Osteoblast (primary cell): ENCODE measurements around the gene NODAL. TPM values are rescaled to one million over a fixed set of nuclear protein-coding genes. Genes with fewer than 3 reads are reported as not detected.

Experiments
- DNase-seq: peaks from one replicate; pipeline ENCODE4 v3.0.0; 2011; ENCODE audit warnings: low spot score, mixed read lengths; ENCODE audit not compliant: insufficient read length; ENCODE audit errors: missing footprints
- H2AFZ ChIP-seq: 2 replicates; pipeline ENCODE4 v1.6.0; 2011; ENCODE audit warnings: mild to moderate bottlenecking, low read length
- H3K27ac ChIP-seq: 2 replicates; pipeline ENCODE4 v1.5.1; 2011; ENCODE audit warnings: mild to moderate bottlenecking, low read depth, low read length, moderate library complexity
- H3K27me3 ChIP-seq: 2 replicates; pipeline ENCODE4 v1.6.0; 2012; ENCODE audit warnings: mild to moderate bottlenecking, control low read depth, inconsistent platforms, low read length, moderate library complexity; ENCODE audit not compliant: insufficient read depth
- H3K36me3 ChIP-seq: 2 replicates; pipeline ENCODE4 v1.5.1; 2011; ENCODE audit warnings: mild to moderate bottlenecking, low read length, control low read depth, moderate library complexity; ENCODE audit not compliant: insufficient read depth
- H3K4me1 ChIP-seq: 2 replicates; pipeline ENCODE4 v1.5.1; 2011; ENCODE audit warnings: mild to moderate bottlenecking, low read length, control low read depth, moderate library complexity; ENCODE audit not compliant: insufficient read depth
- H3K4me2 ChIP-seq: 2 replicates; pipeline ENCODE4 v1.6.0; 2011; ENCODE audit warnings: mild to moderate bottlenecking, low read length; ENCODE audit not compliant: insufficient read depth
- H3K4me3 ChIP-seq: fragments of 200-600 bp; sonication (generic); 3 replicates; pipeline ENCODE4 v1.5.1; 2012; ENCODE audit warnings: mild to moderate bottlenecking, low read length, inconsistent platforms; ENCODE audit not compliant: insufficient read depth
- H3K79me2 ChIP-seq: 2 replicates; pipeline ENCODE4 v1.6.0; 2012; ENCODE audit warnings: mild to moderate bottlenecking, low read length, control low read depth, inconsistent platforms; ENCODE audit not compliant: insufficient read depth
- H3K9me3 ChIP-seq: 2 replicates; pipeline ENCODE4 v1.5.1; 2011; ENCODE audit warnings: low read depth, low read length, control low read depth
- H4K20me1 ChIP-seq: 2 replicates; pipeline ENCODE4 v1.6.0; 2012; ENCODE audit warnings: mild to moderate bottlenecking, low read length, control low read depth; ENCODE audit not compliant: insufficient read depth
- CTCF ChIP-seq: IDR thresholded peaks from 2 replicates; pipeline ENCODE4 v1.5.1; 2011; ENCODE audit warnings: mild to moderate bottlenecking, low read depth, low read length, moderate library complexity; ENCODE audit errors: extremely low read depth
- total RNA-seq: library from RNA; depleted of rRNA; stranded (reverse); fragments of >200 nt; gene quantifications from 2 replicates; pipeline ENCODE4 v1.2.3, GENCODE V29; 2012

Gene NODAL
- total RNA-seq, 1 donor = not detected

- Histone ChIP-seq H3K27me3 (peaks cover 8% of the 10 kb centered on the region), H3K4me1 (peaks cover 7% of the 10 kb centered on the region), H2AFZ (no peak overlapping the region), H3K4me2 (no peak overlapping the region), H3K4me3 (no peak overlapping the region), H4K20me1 (no peaks in the 10 kb centered on the region), H3K9me3 (no peaks in the 10 kb centered on the region), H3K79me2 (no peaks in the 10 kb centered on the region), H3K27ac (no peak overlapping the region), H3K36me3 (no peaks in the 10 kb centered on the region)
- DNase-seq = peak; percentile 72
- TF ChIP-seq CTCF = no peak
Measured at GRCh38 chr10:70459061-70459773, 17.7 kb upstream of the NODAL start.

GRCh38 chr10:70458329-70459060 lies 17.0 kb upstream of the NODAL start:
- Histone ChIP-seq H3K4me3 (peak overlapping the region; percentile 50), H4K20me1 (no peaks in the 10 kb centered on the region), H3K27ac (no peak overlapping the region), H2AFZ (no peak overlapping the region), H3K36me3 (no peaks in the 10 kb centered on the region), H3K9me3 (no peaks in the 10 kb centered on the region), H3K79me2 (no peaks in the 10 kb centered on the region), H3K4me1 (peaks cover 7% of the 10 kb centered on the region), H3K27me3 (peaks cover 8% of the 10 kb centered on the region), H3K4me2 (peak overlapping the region; percentile 69)
- DNase-seq = peak; percentile 99
- TF ChIP-seq CTCF = no peak

GRCh38 chr10:70457759-70458305 lies 16.4 kb upstream of the NODAL start:
- peaks cover 8% of the 10 kb centered on the region for H3K27me3 ChIP-seq
- no peaks in the 10 kb centered on the region for H3K36me3 ChIP-seq
- peaks cover 7% of the 10 kb centered on the region for H3K4me1 ChIP-seq
- no peaks in the 10 kb centered on the region for H4K20me1 ChIP-seq
- peak overlapping the region; percentile 69 for H3K4me2 ChIP-seq
- DNase-seq = no peak
- no peak for TF ChIP-seq CTCF
- H2AFZ ChIP-seq = no peak overlapping the region
- H3K79me2 ChIP-seq = no peaks in the 10 kb centered on the region
- no peak overlapping the region for H3K27ac ChIP-seq
- no peaks in the 10 kb centered on the region for H3K9me3 ChIP-seq
- peak overlapping the region; percentile 50 for H3K4me3 ChIP-seq

GRCh38 chr10:70456164-70456563 lies 14.7 kb upstream of the NODAL start:
- no peaks in the 10 kb centered on the region for H3K36me3 ChIP-seq
- peaks cover 7% of the 10 kb centered on the region for H3K4me1 ChIP-seq
- no peak overlapping the region for H2AFZ ChIP-seq
- H3K27me3 ChIP-seq = peaks cover 8% of the 10 kb centered on the region
- DNase-seq = no peak
- H3K79me2 ChIP-seq = no peaks in the 10 kb centered on the region
- no peak for TF ChIP-seq CTCF
- H3K9me3 ChIP-seq = no peaks in the 10 kb centered on the region
- H3K4me2 ChIP-seq = no peak overlapping the region
- no peaks in the 10 kb centered on the region for H4K20me1 ChIP-seq
- H3K27ac ChIP-seq = no peak overlapping the region
- no peak overlapping the region for H3K4me3 ChIP-seq
